NOMO-1 treated with DMSO at 0.1 percent for 48 hours (cell line): ENCODE measurements around the gene CDYL2.
"Not testable (repeated sequence)": the region's sequence is repeated elsewhere in the genome, so short reads cannot be mapped to it uniquely, and the experiment has no call there.

ENCODE experiments used
- DNase-seq: peaks from one replicate; lab custom pipeline; 2025; ENCODE audit not compliant: unreplicated experiment; lab: John Stamatoyannopoulos, UW

The CDYL2 gene

DNA sequence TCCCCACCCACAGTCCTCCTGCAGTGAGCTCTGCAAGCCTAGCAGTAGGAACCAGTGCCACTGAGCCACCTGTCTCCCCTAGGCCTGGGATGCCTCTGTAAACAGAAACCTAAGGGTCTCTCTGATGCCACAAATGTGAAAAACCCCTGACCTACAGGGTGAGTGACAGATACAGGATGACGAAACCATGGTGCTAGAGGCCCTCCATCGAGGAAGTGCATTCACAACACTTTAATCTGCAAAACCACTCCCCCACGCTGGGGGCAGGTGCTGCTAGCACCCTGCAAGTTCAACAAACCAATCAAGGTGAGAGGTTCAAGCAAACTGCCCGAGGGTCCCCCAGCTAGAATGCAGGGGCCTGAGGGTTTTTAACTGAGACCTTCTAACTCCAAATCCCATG, 59.5 kb downstream of the CDYL2 start:
- no peak for DNase-seq

DNA sequence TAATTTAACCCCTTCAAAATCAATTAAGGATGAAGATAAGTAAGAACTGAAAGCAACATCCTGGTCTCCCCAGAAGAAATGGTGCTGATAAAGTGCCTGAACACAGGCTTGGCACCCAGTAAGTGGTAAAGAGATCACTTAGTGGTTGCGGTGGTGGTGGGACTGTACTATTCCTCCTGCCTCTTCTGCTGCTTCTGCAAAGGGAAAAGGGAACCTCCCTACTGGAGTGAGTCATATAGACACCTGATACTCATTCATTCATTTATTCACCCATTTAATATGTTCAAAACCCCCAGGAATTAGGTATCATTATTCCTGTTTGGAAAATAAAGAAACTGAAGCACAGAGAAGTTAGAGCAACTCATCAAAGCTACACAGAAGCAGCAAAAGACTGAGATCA, 60.6 kb downstream of the CDYL2 start:
- DNase-seq, result no peak

DNA sequence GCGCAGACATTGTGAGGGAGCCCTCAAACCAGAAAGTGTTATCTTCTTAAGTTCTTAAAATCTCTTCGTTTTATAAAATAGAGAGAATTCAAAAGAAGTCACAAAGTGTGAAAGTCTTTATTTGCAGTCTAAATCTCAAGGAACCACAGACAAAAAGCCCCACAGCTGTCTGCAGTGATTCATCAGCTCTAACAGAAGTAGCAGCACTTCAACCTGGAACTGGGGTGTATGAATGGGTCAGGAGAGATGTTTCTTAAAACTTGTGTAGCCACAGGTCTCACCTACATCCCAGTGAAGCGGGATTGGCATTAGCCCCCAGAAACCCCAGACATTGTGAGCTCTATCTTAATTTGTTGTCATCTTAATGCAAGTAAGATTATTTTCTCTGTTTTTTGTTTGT, 61.1 kb downstream of the CDYL2 start:
- DNase-seq, result no peak

DNA sequence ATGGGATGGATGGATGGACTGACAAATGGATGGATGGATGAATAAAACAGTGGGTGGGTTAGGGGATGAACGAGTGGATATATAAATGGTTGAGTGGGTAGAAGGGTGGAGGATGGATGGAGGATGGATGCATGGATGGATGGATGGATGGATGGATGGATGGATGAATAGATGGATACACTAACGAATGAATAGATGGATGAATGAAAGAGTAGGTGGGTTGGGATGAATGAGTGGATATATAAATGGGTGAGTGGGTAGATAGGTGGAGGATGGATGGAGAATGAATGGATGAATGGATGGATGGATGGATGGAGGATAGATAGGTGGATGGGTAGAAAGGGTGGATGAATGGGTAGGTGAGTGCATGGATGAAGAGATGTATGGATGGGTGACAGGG, 62.1 kb downstream of the CDYL2 start:
- DNase-seq, result no peak

DNA sequence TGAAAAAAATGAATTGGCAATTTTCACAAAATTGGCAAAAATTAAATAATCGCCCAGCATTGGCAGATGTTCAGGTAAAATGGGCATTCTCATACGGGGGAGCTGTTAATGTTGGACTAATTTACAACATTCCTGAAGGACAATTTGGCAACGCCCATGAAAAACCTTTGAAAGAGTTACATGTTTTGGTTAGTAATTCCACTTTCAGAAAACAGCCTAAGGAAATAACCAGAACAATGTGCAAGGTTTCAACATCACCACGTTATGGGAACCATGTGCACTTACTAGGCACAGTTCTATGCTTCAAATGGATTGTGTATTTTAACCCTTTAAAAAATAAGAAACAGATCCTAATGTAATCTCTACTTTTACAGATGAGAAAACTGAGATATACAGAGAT, 62.7 kb downstream of the CDYL2 start:
- DNase-seq, result no peak

DNA sequence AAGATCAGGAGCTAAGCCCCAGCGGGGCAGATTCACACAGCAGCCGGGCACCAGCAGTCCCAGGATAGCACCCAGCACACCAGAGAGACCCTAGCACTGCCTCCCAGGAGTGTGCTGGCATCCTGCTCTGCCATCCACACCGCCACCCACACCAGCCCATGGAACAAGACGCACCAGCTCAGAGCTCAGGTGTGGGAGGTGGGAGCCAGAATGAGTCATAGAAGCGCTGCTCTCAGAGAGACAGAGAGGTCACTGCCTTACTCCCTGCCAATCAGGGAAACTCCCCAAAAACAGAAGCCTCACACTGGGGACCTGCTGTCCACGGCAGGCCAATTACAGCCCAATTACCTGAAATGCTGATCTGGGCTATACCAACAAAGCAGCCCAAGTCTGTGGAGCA, 64.9 kb downstream of the CDYL2 start:
- DNase-seq, result no peak

DNA sequence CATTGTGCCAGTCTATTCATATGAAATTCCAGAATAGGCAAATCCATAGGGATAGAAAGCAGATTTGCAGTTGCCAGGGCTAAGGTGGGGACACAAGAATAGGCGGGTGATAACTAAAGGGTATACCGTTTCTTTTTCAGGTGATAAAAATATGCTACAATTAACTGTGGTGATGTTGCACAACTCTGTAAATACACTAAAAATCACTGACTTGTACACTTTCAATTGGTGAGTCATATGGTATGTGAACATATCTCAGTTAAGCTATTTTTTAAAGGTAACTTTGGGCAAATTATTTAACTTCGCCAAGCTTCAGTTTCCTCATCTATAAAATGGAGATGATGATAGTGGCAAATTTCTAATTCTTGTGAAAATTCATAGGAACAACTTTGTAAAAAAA, 65.9 kb downstream of the CDYL2 start:
- no peak for DNase-seq

DNA sequence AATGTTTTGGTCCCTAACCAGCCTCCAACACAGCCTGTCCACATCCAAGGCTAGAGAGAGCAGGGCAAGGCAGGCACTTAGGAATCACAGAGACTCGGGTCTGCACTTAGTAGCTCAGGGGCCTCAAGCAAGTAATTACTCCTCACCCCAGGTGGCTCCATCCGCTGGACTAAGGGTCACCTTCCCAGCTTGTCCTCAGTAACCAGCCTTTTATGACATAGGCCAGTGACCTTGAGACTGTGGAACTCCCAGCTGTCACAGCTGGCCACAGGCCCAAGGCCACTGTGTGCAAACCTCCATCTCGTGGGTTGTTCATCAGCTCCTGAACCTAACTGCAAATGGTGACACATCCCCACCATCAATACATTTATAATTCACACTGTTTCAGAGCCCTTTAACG, 68.6 kb downstream of the CDYL2 start:
- DNase-seq, result no peak

DNA sequence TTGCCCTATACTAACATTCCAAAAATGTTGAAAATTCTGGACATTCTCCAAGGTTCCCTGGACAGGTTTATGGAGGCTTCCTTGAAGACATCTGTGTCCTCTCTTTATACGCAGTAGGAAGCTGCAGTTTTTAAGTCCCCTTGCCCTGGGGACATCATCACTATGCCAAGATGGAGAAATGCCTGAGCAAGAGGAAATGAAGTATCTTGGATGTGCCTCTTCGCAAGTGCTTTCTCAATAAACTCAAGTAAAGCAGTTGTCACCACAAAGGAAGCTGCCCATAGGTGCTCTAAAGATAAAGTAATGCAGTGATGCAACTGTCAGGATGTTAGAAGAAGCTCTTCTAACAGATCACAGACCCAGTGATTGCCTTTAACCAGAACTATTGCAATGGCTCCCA, 71.0 kb downstream of the CDYL2 start:
- no peak for DNase-seq

DNA sequence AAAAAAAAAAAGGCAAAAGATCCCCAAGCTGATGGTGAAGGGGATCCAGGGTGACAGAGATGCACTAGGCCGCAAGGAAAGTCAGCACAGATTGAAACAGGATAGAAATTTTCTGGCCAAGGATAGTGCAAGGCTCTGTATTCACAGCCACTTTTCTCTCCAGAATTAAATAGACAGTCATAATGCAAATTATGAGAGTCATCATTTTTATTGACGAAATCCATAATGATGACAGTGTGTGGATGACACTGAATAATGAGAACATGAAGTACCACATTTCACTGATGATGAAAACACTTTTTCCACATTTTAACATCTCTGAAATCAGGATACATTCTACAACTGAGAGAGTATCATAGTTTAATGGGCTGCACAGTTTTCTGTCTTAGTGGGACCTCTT, 72.5 kb downstream of the CDYL2 start:
- DNase-seq, result no peak

DNA sequence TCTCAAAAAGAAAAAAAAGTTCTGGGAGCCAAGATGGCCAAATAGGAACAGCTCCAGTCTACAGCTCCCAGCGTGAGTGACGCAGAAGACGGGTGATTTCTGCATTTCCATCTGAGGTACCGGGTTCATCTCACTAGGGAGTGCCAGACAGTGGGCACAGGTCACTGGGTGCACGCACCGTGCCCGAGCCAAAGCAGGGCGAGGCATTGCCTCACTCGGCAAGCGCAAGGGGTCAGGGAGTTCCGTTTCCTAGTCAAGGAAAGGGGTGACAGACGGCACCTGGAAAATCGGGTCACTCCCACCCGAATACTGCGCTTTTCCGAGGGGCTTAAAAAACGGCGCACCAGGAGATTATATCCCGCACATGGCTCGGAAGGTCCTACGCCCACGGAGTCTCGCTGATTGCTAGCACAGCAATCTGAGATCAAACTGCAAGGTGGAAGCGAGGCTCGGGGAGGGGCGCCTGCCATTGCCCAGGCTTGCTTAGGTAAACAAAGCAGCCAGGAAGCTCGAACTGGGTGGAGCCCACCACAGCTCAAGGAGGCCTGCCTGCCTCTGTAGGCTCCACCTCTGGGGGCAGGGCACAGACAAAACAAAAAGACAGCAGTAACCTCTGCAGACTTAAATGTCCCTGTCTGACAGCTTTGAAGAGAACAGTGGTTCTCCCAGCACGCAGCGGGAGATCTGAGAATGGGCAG, 77.2 kb downstream of the CDYL2 start:
- DNase-seq, result not testable (repeated sequence)

DNA sequence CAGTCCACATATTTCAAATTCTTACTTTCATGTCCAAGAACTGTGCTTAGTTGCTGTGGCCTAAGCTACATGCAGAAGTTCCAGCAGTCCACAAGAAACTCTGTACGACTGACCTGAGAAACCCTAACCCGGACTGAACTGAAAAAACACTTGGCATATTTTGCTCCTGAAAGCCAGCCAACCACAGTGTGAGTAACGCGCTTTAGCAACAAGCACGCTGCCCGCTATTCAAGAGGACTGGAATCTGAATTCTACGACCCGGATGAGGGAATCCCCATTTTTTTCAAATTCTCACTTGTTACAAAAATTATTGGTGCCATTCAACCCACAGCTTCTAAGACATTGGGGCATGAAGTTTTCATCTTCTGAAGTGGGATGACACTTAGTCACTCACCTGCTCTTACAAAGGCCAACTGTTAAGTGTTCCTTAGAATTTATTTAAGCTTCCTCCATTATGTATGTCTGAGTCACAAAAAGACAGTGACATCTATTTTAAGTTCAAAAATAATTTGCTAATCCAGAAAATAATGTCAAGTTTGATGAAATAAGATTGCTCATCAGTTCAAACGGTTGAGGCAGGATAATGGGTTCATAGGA, 78.7 kb downstream of the CDYL2 start:
- no peak for DNase-seq

DNA sequence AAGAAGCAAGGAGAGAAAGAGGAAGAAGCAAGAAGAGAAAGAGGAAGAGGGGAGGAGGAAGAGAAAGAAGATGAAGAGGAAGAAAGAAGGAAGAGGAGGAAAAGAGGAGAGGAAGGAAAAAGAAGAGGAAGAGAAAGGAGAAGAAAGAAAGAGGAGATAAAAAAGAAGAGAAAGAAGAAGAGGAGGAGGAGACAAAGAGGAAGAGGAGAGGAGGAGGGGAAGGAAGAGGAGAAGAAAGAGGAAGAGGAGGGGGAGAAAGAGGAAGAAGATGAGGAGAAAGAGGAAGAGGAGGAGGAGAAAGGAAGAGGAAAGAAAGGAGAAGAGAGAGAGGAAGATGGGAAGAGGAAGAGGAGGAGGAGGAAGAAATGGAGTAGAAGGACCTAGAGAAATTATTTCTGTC, 80.4 kb downstream of the CDYL2 start:
- no peak for DNase-seq

DNA sequence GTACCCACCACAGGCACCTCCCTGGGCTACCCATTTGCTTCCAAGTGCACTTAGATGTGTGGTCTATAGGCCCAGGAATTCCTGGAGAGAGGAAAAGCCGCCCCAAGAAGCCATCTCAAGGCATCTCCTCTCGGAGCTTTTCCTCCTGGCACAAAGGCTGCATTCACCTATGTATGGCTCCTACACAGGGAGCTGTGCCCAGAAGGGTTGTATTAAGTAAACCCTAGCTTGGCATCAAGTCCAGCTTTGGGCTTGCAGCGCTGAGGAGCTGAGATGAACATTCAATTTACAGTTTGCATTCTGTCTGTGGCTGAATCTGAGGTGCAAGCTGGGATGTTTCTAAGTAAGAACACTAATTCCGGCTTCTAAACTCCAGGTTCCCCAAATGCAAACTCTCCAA, 81.3 kb downstream of the CDYL2 start:
- DNase-seq, result no peak

DNA sequence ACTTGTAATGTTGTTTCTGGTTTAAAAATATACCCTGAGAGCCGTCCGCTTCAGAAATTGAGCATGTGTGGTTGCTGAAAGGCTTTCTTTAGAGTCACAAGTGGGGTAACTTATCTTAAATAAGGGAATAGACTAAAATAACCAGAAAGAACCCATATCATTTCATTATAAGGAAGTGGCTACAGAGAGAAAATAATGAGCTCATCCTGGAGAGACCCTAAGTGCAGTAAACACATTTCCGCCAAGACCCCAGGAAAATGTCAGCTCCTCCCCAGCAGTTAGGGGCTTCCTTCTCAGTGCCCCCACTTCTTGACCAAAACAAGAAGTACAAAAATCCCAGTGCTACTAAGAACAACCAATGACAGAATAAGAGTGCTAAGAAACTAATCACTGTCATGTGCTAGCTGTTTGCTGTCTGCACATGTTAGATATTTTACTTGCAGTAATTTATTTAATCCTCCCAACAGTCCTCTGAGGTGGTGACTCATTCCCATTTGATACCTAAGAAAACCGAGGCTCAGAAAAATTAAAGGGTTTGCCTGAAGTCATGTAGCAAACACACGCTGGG, 83.5 kb downstream of the CDYL2 start:
- DNase-seq, result no peak

DNA sequence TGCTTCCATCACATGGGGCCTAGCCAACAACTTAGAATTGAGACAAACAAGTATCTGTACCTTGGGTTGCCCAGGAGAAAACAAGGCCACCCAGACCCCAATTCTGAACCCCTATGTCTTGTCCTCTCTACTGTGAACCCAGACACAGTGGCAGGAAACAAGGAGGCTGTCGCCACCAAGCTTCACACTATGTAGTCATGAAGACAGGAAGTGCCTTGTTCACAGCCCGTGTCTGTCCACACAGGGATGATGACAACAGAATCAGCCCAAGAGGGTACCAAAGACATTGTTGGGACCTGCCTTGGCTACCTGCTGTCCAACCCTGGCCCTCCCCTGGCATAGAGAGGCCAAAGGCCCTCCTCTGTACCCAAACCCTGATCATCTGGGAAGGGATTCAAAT, 84.8 kb downstream of the CDYL2 start:
- DNase-seq, result no peak

DNA sequence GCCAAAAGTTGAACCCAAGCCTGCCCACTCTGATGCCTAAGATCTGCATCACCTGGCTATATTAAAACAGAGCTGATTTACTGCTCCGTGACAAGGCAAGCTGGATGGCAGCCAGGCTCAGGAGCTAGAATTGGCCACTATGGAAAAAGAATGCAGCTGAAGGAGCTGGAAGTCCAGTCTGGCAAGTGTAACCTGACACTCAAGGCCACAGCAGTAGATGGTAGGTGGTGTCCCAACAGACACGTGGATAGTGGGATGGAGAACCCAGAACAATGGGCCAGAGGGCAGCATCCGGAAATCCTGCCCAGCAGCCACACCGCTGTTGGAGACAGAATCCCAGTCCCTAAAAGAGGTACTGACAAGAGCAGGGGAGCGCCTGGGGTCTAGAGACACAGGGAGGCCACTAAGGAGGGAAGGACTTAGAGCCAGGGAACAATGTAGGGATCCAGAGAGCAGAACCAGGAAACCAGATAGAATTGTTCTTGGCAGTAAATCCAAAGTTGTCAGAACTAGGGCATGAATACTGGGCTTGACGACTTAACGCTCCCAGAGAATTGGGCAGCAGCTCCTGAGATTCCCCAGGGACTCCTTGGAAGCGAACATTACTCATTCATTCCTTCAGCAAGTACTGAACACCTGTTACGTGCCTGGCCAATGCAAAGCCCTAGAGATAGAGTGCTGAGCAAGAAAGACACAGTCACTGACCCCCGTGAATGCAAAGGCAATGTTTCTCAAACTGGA, 85.7 kb downstream of the CDYL2 start:
- no peak for DNase-seq

DNA sequence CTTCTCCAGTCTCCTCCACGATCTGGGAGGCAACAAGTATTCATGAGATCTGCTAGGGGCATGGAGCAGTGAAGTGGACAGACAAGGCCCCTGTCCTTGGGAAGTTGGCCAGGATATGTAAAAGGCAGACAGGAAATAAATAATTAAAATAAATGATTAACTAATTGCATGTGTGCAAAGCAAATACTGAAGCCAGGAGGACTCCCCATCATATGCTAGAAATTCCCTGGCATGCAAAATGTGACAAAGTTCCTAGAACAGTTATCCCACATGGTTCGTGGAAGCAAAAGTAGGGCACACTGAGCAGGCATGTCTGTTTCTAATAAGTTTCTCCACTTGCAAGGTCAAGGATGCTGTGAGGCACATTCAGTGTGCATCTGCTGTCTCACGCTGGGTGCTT, 86.8 kb downstream of the CDYL2 start:
- no peak for DNase-seq

DNA sequence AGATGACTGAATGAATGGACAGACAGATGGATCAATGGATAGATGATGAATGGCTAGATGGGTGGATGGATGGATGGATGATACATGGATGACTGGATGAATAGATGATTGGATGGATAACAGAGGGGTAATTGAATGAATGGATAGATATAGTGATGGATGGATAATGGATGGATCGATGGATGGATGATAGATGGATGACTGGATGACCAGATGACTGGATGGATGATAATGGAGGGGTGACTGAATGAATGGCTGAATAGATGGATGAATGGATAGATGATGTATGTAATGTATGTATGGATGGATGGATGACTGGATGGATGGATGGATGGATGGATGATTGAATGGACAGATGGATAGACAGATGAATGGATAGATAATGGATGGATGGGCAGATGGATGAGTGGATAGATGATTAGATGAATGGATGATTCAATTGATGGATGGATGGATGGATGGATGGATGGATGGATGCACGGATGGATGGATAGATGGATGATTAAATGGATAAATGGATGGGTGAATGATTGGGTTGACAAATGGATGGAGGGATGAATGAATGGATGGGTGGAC, 87.7 kb downstream of the CDYL2 start:
- DNase-seq, result no peak

DNA sequence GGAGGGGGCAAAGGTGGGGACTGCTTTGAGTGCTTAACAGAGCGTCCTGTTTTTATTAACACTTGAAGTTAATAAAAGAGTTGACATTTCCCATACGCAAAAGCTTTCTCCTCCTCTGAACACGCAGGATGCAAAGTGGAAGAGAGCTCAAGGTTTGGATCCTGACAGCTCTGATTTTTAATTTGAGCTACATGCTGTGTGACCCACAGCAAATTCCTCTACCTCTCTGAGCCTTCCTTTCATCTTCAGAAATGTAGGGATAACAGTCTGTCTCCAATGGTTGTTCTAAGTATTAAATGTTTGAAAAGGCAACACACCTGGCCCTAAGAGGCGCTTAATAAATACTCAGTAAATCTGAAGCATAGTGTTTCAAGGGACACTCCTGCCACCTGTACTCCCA, 93.0 kb downstream of the CDYL2 start:
- DNase-seq, result no peak

DNA sequence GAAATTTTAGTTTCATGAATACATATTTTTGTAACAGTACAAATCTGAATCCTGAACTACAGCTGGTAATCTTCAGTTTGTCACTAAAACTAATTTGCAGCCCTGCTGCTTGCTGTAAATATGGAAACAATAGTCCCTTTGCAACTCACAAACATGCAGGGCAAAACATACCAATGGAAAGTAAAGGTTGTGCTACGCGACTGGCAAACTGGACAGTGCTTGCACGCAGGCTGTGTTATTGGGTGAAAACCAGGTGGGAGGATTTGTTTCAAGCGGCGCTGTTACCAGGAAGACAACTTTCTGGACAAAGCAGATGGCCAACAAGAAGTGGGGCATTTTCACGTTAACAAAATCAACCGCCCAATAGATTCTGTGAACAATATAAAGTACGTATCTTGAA, 93.5 kb downstream of the CDYL2 start:
- DNase-seq, result no peak

DNA sequence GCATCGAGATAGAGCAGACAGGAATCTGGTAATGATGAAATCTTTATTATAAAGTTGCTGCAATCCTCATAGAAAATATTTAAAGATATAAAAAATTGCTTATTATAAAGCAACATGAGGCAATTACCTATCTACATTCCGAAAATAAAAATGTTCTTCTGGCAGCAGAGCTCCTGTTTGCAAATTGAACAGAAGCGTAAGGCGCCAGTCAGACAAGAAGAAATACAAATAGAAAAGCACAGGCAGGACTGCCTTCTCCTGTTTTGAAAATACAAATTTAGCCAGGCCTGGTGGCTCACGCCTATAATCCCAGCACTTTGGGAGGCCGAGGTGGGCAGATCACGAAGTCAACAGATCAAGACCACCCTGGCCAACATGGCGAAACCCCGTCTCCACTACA, 95.6 kb downstream of the CDYL2 start:
- DNase-seq, result no peak
